OCI-LY1 (cell line): ENCODE measurements around the gene PPP1R12A.

Experiments
- H2AFZ ChIP-seq: fragments of 200-600 bp; sonication (generic), shearing (Covaris generic); 2 replicates; pipeline ENCODE4 v1.6.0; 2014; ENCODE audit warnings: antibody characterized with exemption, mild to moderate bottlenecking, low read length
- H3F3A ChIP-seq: fragments of 200-600 bp; sonication (generic), shearing (Covaris generic); 2 replicates; pipeline ENCODE4 v1.6.0; 2014; ENCODE audit warnings: mild to moderate bottlenecking, antibody characterized with exemption, low read length, moderate library complexity; ENCODE audit not compliant: insufficient read depth
- H3K27ac ChIP-seq: fragments of 200-600 bp; sonication (generic); 2 replicates; pipeline ENCODE4 v1.5.1; 2014; ENCODE audit warnings: low read length, mixed run types, mild to moderate bottlenecking, low read depth; ENCODE audit not compliant: poor library complexity, severe bottlenecking
- H3K27me3 ChIP-seq: fragments of 200-600 bp; sonication (generic); 2 replicates; pipeline ENCODE4 v1.6.0; 2014; ENCODE audit warnings: antibody characterized with exemption, mild to moderate bottlenecking, low read length, moderate library complexity; ENCODE audit not compliant: insufficient read depth
- H3K36me3 ChIP-seq: fragments of 200-600 bp; sonication (generic); 2 replicates; pipeline ENCODE4 v1.6.1; 2014; ENCODE audit warnings: mild to moderate bottlenecking, antibody characterized with exemption, low read length, moderate library complexity, mixed read lengths; ENCODE audit not compliant: insufficient read depth
- H3K4me1 ChIP-seq: fragments of 200-600 bp; sonication (generic); 2 replicates; pipeline ENCODE4 v1.5.1; 2014; ENCODE audit warnings: mild to moderate bottlenecking, low read length, moderate library complexity; ENCODE audit not compliant: insufficient read depth, severe bottlenecking
- H3K4me2 ChIP-seq: fragments of 200-600 bp; sonication (generic), shearing (Covaris generic); 2 replicates; pipeline ENCODE4 v1.6.1; 2014; ENCODE audit warnings: low read length
- H3K4me3 ChIP-seq: fragments of 200-600 bp; sonication (generic); 2 replicates; pipeline ENCODE4 v1.5.1; 2014; ENCODE audit warnings: low read length, low read depth, mild to moderate bottlenecking, mixed read lengths; ENCODE audit not compliant: poor library complexity, severe bottlenecking
- H3K79me2 ChIP-seq: fragments of 200-600 bp; shearing (Covaris generic); 2 replicates; pipeline ENCODE4 v1.6.1; 2016; ENCODE audit warnings: mixed run types, low read length, mixed read lengths; ENCODE audit not compliant: insufficient read depth
- H3K9ac ChIP-seq: fragments of 200-600 bp; sonication (generic), shearing (Covaris generic); 2 replicates; pipeline ENCODE4 v1.6.1; 2014; ENCODE audit warnings: mild to moderate bottlenecking, low read length, mixed read lengths
- H3K9me2 ChIP-seq: fragments of 200-600 bp; sonication (generic), shearing (Covaris generic); 2 replicates; pipeline ENCODE4 v1.6.1; 2014; ENCODE audit warnings: low read depth, mild to moderate bottlenecking, low read length, mixed read lengths
- H3K9me3 ChIP-seq: fragments of 200-600 bp; shearing (Covaris generic); 2 replicates; pipeline ENCODE4 v1.6.1; 2014; ENCODE audit warnings: low read length, mixed read lengths
- H4K20me1 ChIP-seq: fragments of 200-600 bp; sonication (generic), shearing (Covaris generic); 2 replicates; pipeline ENCODE4 v1.6.0; 2016; ENCODE audit warnings: mild to moderate bottlenecking, low read length; ENCODE audit not compliant: insufficient read depth
- EZH2 ChIP-seq: fragments of 200-600 bp; sonication (generic), shearing (Covaris generic); IDR thresholded peaks from 2 replicates; pipeline ENCODE4 v1.8.0; 2017; ENCODE audit warnings: borderline replicate concordance, mixed run types, mild to moderate bottlenecking, antibody characterized with exemption, low read length, moderate library complexity, mixed read lengths
- TF ChIP-seq, protein P1 (sequence below): fragments of 200-600 bp; sonication (generic), shearing (Covaris generic); IDR thresholded peaks from 2 replicates; pipeline ENCODE4 v1.5.1; 2017; ENCODE audit warnings: mild to moderate bottlenecking, antibody characterized with exemption, low read length, moderate library complexity, mixed read lengths

PPP1R12A gene

DNA sequence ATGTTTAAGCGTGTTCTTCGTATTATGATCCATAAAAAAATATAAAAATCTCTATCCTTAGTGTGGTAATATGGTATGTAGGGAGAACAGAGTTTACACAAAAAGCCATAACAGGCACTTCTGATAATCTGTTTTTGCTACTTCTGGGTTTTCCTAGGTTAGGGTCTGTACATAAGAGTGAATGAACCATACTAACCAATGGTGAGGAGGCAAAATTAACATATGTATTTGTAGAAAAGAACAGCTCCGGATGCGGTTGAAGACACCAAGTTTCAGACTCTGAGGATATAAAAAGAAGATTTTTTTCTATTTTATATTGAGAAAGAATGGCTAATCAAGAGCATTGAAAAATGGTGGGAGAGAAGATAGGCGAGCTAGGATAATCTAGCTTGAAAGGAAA lies 40.2 kb upstream of the PPP1R12A start:
- no peak overlapping the region for H2AFZ ChIP-seq
- no peaks in the 10 kb centered on the region for H3K4me1 ChIP-seq
- H3K9me2 ChIP-seq: no peaks in the 10 kb centered on the region
- no peaks in the 10 kb centered on the region for H3K9me3 ChIP-seq
- H3K4me3 ChIP-seq: no peak overlapping the region
- H3K79me2 ChIP-seq: no peaks in the 10 kb centered on the region
- H3F3A ChIP-seq: no peaks in the 10 kb centered on the region
- no peak overlapping the region for H3K27ac ChIP-seq
- no peaks in the 10 kb centered on the region for H3K27me3 ChIP-seq
- H4K20me1 ChIP-seq: no peaks in the 10 kb centered on the region
- no peak overlapping the region for H3K4me2 ChIP-seq
- H3K9ac ChIP-seq: no peak overlapping the region
- no peaks in the 10 kb centered on the region for H3K36me3 ChIP-seq
- TF ChIP-seq EZH2: no peak
- TF ChIP-seq, protein P1, sequence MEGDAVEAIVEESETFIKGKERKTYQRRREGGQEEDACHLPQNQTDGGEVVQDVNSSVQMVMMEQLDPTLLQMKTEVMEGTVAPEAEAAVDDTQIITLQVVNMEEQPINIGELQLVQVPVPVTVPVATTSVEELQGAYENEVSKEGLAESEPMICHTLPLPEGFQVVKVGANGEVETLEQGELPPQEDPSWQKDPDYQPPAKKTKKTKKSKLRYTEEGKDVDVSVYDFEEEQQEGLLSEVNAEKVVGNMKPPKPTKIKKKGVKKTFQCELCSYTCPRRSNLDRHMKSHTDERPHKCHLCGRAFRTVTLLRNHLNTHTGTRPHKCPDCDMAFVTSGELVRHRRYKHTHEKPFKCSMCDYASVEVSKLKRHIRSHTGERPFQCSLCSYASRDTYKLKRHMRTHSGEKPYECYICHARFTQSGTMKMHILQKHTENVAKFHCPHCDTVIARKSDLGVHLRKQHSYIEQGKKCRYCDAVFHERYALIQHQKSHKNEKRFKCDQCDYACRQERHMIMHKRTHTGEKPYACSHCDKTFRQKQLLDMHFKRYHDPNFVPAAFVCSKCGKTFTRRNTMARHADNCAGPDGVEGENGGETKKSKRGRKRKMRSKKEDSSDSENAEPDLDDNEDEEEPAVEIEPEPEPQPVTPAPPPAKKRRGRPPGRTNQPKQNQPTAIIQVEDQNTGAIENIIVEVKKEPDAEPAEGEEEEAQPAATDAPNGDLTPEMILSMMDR: no peak

DNA sequence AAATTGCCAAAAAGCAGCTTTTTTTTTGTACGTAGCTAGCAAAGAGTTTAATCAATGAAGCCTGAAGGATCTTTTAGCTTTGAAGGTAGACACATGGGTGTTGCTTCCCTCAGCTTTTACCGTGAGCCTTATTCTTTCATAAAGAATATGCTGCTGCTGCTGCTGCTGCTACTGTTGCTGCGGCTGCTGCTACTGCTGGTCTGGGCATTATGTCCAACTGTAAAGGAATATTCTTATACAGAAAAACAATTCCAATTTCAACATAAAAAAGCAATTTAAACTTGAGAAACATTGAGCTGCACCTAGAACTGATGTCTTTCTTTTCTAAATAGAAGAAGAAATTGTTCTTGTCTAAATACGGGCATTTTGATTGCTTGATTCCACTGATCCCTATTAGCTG lies 38.9 kb upstream of the PPP1R12A start:
- Histone ChIP-seq H4K20me1 (no peaks in the 10 kb centered on the region), H3K9ac (no peak overlapping the region), H3K4me2 (no peak overlapping the region), H3K4me3 (no peak overlapping the region), H3F3A (no peaks in the 10 kb centered on the region), H3K9me2 (no peaks in the 10 kb centered on the region), H3K79me2 (no peaks in the 10 kb centered on the region), H3K27ac (no peak overlapping the region), H3K4me1 (no peaks in the 10 kb centered on the region), H3K27me3 (no peaks in the 10 kb centered on the region), H3K9me3 (no peaks in the 10 kb centered on the region), H3K36me3 (no peaks in the 10 kb centered on the region), H2AFZ (no peak overlapping the region)
- TF ChIP-seq, protein P1: no peak
- no peak for TF ChIP-seq EZH2

DNA sequence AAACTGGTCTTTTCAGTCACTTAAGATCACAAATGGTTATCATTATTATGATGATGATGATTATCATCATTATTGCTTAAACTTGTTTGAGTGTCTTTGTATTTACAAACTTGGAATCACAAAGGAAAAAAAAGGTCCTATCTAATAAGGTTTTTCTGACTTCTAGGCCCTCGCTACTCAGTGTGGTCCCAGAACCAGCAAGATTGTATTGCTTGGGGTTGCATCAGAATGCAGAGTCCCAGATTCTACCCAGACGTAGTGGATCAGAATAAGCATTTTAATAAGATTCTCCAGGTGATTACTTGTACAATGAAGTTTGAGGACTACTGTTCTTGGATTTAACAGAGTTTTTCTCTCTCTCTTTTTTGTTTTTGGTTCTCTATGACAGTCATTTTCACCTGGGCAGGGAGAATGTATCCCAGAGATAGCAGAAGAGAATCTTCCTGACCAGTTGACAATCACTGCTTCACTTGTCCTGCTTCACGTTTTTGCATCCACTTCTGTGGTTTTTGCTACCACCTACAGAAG lies 29.3 kb upstream of the PPP1R12A start:
- H3F3A ChIP-seq: no peaks in the 10 kb centered on the region
- no peak for TF ChIP-seq EZH2
- TF ChIP-seq, protein P1: no peak
- no peak overlapping the region for H3K4me3 ChIP-seq
- no peaks in the 10 kb centered on the region for H3K36me3 ChIP-seq
- no peak overlapping the region for H3K9ac ChIP-seq
- H2AFZ ChIP-seq: no peak overlapping the region
- no peaks in the 10 kb centered on the region for H3K4me1 ChIP-seq
- H3K79me2 ChIP-seq: no peaks in the 10 kb centered on the region
- H4K20me1 ChIP-seq: no peaks in the 10 kb centered on the region
- no peak overlapping the region for H3K4me2 ChIP-seq
- no peaks in the 10 kb centered on the region for H3K27me3 ChIP-seq
- H3K27ac ChIP-seq: no peak overlapping the region
- no peaks in the 10 kb centered on the region for H3K9me3 ChIP-seq
- H3K9me2 ChIP-seq: no peaks in the 10 kb centered on the region
